SU-DHL-6 (cell line): ENCODE data around the gene CUBN.

ENCODE experiments used
- H2AFZ ChIP-seq: fragments of 200-600 bp; sonication (generic); 2 replicates; pipeline ENCODE4 v1.6.1; 2014; ENCODE audit warnings: low read depth, mild to moderate bottlenecking, moderate library complexity, mixed read lengths, antibody characterized with exemption, low read length; ENCODE audit not compliant: severe bottlenecking
- H3F3A ChIP-seq: fragments of 200-600 bp; shearing (Covaris generic); 2 replicates; pipeline ENCODE4 v1.6.0; 2016; ENCODE audit warnings: antibody characterized with exemption, mild to moderate bottlenecking; ENCODE audit not compliant: insufficient read depth
- H3K27ac ChIP-seq: fragments of 200-600 bp; sonication (generic); 2 replicates; pipeline ENCODE4 v1.5.1; 2016; ENCODE audit warnings: low read depth, mild to moderate bottlenecking, low read length, moderate library complexity, mixed read lengths
- H3K27me3 ChIP-seq: fragments of 200-600 bp; sonication (generic), shearing (Covaris generic); 2 replicates; pipeline ENCODE4 v1.6.0; 2014; ENCODE audit warnings: mild to moderate bottlenecking, low read length
- H3K36me3 ChIP-seq: fragments of 200-600 bp; sonication (generic); 2 replicates; pipeline ENCODE4 v1.6.1; 2014; ENCODE audit warnings: mild to moderate bottlenecking, low read length, mixed read lengths
- H3K4me2 ChIP-seq: fragments of 300-600, 200-600 bp; shearing (Covaris generic), sonication (generic); 2 replicates; pipeline ENCODE4 v1.6.0; 2014; ENCODE audit warnings: low read length, low read depth, mild to moderate bottlenecking; ENCODE audit not compliant: poor library complexity, severe bottlenecking
- H3K4me3 ChIP-seq: fragments of 200-600 bp; sonication (generic); 2 replicates; pipeline ENCODE4 v1.5.1; 2014; ENCODE audit warnings: antibody characterized with exemption, low read length, mild to moderate bottlenecking, mixed read lengths; ENCODE audit not compliant: insufficient read depth, poor library complexity, severe bottlenecking
- H3K79me2 ChIP-seq: fragments of 200-600 bp; sonication (generic); 2 replicates; pipeline ENCODE4 v1.6.1; 2014; ENCODE audit warnings: mild to moderate bottlenecking, low read length, moderate library complexity; ENCODE audit not compliant: insufficient read depth
- H3K9ac ChIP-seq: fragments of 200-600 bp; sonication (generic); 2 replicates; pipeline ENCODE4 v1.7.0; 2014; ENCODE audit warnings: mild to moderate bottlenecking, low read length
- H3K9me2 ChIP-seq: fragments of 200-600 bp; sonication (generic); replicated peaks from 2 replicates; pipeline ENCODE4 v1.6.1; 2014; ENCODE audit warnings: low read length; ENCODE audit not compliant: insufficient read depth
- H3K9me3 ChIP-seq: fragments of 200-600 bp; sonication (generic); 2 replicates; pipeline ENCODE4 v1.6.1; 2014; ENCODE audit warnings: low read length, mixed read lengths; ENCODE audit not compliant: insufficient read depth
- H4K20me1 ChIP-seq: fragments of 200-600 bp; sonication (generic); 2 replicates; pipeline ENCODE4 v1.6.1; 2014; ENCODE audit warnings: low read depth, mild to moderate bottlenecking, antibody characterized with exemption, low read length, moderate library complexity, mixed read lengths
- EZH2phosphoT487 ChIP-seq: fragments of 200-600 bp; sonication (generic), shearing (Covaris generic); conservative IDR thresholded peaks from 2 replicates; pipeline ENCODE4 v1.6.1; 2018; ENCODE audit warnings: mild to moderate bottlenecking, antibody characterized with exemption, low read length, moderate library complexity, mixed read lengths
- TF ChIP-seq, protein P1 (sequence below): fragments of 200-600 bp; sonication (generic); IDR thresholded peaks from one replicate; pipeline ENCODE4 v1.5.1; 2017; ENCODE audit warnings: antibody characterized with exemption, mild to moderate bottlenecking, low read length, moderate library complexity; ENCODE audit not compliant: insufficient read depth, poor library complexity, severe bottlenecking

Gene CUBN

DNA sequence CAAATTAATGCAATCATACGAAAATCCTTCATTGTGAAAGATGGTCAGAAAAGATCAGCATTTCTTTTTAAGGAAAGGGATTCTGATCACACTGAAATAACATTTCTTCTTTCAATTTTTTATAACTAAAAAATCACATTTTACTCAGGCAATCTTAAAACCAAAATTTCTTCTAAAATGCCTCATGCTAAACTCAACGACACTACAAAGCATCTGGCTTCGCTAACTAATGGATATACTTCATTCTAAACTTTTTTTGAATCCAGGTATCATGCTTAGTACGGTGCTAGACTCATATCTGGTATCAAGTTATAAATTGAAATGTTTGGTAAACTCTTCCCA, 100.4 kb downstream of the CUBN start:
- Histone ChIP-seq H3K9ac (no peak overlapping the region), H3K9me3 (no peaks in the 10 kb centered on the region), H3K4me2 (no peak overlapping the region), H4K20me1 (no peaks in the 10 kb centered on the region), H3K4me3 (no peak overlapping the region), H3K27ac (no peak overlapping the region), H3K9me2 (no peaks in the 10 kb centered on the region), H2AFZ (no peak overlapping the region), H3K27me3 (no peaks in the 10 kb centered on the region; the same call in 1 of the 2 replicates), H3K79me2 (no peaks in the 10 kb centered on the region), H3K36me3 (no peaks in the 10 kb centered on the region), H3F3A (no peaks in the 10 kb centered on the region)
- no peak for TF ChIP-seq EZH2phosphoT487
- TF ChIP-seq, protein P1, sequence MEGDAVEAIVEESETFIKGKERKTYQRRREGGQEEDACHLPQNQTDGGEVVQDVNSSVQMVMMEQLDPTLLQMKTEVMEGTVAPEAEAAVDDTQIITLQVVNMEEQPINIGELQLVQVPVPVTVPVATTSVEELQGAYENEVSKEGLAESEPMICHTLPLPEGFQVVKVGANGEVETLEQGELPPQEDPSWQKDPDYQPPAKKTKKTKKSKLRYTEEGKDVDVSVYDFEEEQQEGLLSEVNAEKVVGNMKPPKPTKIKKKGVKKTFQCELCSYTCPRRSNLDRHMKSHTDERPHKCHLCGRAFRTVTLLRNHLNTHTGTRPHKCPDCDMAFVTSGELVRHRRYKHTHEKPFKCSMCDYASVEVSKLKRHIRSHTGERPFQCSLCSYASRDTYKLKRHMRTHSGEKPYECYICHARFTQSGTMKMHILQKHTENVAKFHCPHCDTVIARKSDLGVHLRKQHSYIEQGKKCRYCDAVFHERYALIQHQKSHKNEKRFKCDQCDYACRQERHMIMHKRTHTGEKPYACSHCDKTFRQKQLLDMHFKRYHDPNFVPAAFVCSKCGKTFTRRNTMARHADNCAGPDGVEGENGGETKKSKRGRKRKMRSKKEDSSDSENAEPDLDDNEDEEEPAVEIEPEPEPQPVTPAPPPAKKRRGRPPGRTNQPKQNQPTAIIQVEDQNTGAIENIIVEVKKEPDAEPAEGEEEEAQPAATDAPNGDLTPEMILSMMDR = no peak

DNA sequence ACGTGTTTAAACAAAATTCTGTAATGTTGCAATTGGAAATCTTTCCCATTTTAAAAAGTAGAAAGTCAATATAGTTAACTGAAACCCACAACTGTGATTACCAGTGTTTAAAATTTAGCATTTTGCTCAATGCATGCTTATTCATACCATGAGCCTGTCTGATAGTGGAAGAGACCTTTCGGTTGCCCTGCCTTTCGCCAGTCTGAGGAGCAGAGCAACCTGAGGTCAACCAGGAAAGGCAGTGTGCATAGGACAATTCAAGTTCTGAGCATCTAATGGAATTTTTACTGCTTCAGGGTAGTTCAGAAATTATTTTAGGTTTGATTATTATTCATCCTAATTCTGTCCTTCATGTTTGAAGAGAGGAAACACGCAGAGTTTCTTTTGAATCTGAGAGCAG, 100.8 kb downstream of the CUBN start:
- no peak overlapping the region for H3K9ac ChIP-seq
- TF ChIP-seq, protein P1 = no peak
- no peak for TF ChIP-seq EZH2phosphoT487
- H3K36me3 ChIP-seq = no peaks in the 10 kb centered on the region
- no peak overlapping the region for H3K27ac ChIP-seq
- H3K9me3 ChIP-seq = no peaks in the 10 kb centered on the region
- no peaks in the 10 kb centered on the region for H4K20me1 ChIP-seq
- no peaks in the 10 kb centered on the region; the same call in 1 of the 2 replicates for H3K27me3 ChIP-seq
- no peaks in the 10 kb centered on the region for H3K79me2 ChIP-seq
- H3K9me2 ChIP-seq = no peaks in the 10 kb centered on the region
- H3F3A ChIP-seq = no peaks in the 10 kb centered on the region
- no peak overlapping the region for H3K4me3 ChIP-seq
- H2AFZ ChIP-seq = no peak overlapping the region
- H3K4me2 ChIP-seq = no peak overlapping the region

DNA sequence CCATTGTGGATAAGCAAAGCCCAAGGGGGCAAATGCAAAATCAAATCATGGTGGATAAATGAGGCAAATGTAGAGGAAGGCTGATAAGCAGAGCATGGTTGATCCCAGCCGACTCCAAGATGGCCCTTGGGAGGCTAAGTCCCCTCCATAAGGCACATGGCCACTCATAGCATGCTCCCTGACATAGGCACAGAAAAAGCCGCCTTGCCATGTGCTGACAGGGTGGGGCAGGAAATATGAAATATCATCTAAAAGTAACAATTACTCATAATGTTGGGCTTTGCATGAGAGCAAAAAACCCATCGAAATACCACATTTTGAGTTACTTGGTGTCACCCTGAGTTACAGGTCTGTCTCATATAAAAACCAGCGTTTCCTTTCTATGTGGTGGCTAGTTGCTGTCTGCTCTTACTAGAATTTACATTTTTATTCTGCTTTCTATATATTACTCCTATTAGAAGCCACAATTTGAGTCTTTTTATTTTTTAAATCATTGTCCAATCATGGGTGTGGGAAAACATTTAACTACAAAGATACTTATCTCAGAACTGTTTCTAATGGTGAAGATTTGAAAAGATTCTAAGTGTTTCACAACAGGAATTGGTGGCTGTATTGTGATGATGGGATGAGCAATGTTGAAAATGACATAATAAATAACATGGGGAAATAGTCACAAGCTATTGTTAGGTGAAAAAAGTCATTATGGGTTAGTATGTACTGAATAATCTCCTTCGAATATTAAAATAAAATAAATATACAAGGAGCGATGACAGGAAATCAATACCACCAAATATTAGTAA, 102.7 kb downstream of the CUBN start:
- Histone ChIP-seq H3F3A (no peaks in the 10 kb centered on the region), H3K27me3 (no peaks in the 10 kb centered on the region; the same call in 1 of the 2 replicates), H3K27ac (no peak overlapping the region), H3K4me2 (no peak overlapping the region), H2AFZ (no peak overlapping the region), H4K20me1 (no peaks in the 10 kb centered on the region), H3K9me2 (no peaks in the 10 kb centered on the region), H3K79me2 (no peaks in the 10 kb centered on the region), H3K4me3 (no peak overlapping the region), H3K9me3 (no peaks in the 10 kb centered on the region), H3K9ac (no peak overlapping the region), H3K36me3 (no peaks in the 10 kb centered on the region)
- TF ChIP-seq, protein P1 = no peak
- no peak for TF ChIP-seq EZH2phosphoT487
